HG02840 (cell line): ENCODE results near the gene ZBTB5.
"Not testable (repeated sequence)": the region's sequence is repeated elsewhere in the genome, so short reads cannot be mapped to it uniquely, and the experiment has no call there.

Experiments
- ATAC-seq: cut with Tn5 transposase; IDR thresholded peaks from one replicate; pipeline ENCODE4 v1.9.1; 2021; ENCODE audit warnings: mild to moderate bottlenecking, moderate library complexity, moderate number of reproducible peaks; ENCODE audit not compliant: unreplicated experiment, low FRiP score

Gene ZBTB5

DNA sequence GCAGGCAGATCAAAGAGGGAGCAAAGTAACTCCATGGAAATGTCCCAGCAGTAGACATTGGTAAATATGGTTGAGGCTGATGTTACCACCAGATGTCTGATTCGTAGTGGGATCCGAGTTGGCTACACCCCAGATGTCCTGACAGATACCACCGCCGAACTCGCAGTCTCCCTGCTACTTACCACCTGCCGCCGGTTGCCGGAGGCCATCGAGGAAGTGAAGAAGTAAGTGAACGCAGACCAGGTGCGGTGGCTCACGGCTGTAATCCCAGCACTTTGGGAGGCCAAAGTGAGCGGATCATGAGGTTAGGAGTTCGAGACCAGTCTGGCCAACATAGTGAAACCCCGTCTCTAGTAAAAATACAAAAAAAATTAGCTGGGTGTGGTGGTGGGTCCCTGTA lies 38.8 kb downstream of the ZBTB5 start:
- ATAC-seq = not testable (repeated sequence)

DNA sequence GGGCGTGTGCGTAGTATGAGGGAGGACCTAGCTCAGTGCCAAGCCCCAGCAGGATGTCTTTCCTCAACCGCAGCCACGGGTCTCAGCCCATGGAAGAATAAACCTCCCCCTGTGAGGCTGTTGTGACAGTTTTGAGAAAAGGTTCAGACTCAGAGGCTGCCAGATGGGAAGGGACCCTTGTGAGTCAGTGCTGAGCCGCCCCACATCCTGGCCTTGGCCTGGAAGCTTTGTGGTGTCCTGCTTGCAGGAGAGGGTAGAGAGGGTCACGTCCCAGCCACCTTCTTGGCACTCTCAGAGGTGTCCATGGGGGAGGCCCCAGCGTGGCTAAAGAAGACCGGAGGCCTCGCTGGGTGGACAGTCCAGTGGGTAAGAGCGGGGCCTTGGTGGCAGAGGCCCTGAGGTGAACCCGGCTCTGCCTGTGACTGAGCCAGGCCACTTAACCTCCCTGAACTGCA lies 39.9 kb downstream of the ZBTB5 start:
- no peak for ATAC-seq

DNA sequence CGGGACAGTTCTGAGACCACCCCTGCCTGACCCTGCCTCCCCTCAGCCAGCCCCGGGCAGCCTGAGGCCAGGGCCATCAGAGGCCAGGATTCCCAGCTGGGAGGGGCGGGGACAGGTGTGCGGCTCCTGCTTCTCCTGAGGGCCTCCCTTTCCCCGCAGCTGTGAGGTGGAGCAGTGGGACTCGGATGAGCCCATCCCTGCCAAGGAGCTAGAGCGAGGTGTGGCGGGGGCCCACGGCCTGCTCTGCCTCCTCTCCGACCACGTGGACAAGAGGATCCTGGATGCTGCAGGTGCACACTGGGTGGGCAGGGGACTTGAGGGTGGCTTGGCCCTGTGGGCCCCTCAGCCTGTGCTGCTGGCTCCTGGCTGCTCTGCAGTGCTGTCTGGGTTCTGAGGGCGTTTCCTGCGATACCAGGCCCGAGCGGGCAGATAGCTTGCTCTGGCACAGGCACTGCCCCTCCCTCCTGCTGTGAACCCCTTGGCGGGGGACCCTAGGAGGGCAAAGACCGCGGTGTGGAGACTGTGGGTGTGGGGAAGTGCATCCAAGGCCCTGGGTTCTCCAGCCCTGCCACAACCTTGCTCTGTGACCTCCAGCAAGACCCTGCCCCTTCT lies 40.5 kb downstream of the ZBTB5 start:
- ATAC-seq = no peak

DNA sequence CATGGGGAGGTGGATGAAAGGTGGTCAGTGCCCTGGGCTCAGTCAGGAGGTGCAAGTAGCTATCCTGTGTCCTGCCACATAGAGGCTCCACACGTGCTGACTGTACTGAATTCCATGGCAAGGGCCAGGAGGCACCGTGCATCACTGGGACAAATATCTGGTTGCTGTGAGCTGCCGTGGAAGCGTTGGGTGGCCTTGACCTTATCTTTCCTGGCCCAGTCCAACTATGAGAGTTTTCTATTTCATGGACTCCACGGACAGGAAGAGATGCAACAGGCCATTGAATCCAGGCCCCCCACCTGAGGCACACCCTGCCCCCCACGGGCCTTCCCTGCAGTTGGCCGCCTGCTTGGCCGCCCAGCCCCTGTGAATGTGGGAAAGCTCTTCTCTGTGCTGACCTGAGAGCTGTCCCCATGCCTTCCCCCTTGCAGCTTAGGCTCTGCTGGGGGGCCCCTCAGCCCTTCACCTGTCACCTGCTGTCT lies 41.0 kb downstream of the ZBTB5 start:
- no peak for ATAC-seq

DNA sequence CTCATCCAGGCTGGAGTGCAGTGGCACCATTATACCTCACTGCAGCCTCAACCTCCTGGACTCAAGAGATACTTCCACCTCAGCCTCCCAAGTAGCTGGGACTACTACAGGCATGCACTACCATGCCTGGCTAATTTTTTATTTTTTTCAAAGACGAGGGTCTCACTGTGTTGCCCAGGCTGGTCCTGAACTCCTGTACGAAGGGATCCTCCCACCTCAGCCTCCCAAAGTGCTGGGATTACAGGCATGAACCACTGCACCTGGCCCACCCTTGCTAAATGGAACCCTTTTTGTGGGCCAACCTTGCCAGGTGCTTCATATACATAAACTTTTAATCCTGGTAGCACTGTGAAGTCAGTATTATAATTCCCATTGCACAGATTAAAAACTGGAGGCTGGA lies 41.7 kb downstream of the ZBTB5 start:
- no peak for ATAC-seq

DNA sequence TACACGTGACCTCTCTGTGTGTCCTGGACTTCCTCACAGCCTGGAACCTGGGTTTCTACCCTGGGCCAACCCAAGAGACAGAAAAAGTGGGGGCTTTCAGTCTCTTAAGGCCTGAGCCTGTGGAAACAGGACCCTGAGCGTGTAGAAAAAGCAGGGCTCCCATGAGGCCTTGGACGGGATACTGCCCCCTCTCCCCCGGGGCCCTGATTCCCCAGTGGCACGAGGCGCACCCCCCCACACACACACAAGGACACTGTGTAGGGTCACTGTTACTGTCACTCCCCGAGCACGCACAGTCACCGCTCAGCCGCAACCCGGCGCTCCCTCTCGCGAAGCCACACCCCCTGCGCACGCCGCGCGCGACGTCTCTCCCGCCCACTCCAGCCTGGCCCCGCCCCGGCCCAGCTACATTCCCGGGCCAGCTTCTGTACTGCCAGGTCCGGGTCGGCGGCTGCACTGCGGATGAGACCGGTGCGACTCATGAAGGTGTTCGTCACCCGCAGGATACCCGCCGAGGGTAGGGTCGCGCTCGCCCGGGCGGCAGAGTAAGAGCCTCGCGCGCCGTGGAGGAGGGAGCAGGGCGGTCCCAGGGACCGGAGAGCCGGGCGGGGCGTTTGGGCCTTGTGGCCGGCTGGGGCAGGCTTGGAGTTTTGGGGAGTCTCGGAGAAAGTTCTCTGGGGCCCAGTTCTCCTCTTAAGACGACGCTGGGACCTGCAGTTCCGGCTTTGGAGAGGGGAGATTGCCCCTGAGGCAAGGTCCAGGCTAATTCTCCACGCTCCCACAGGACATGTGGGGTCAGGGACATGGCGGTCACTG lies 42.8 kb downstream of the ZBTB5 start, which contains the start of gene GRHPR:
Gene GRHPR, plus strand, starts transcription at position 408 of the 816 bp plus-strand sequence. Its CDS starts 55 bp downstream, at position 463.
- ATAC-seq = peak; percentile 88

DNA sequence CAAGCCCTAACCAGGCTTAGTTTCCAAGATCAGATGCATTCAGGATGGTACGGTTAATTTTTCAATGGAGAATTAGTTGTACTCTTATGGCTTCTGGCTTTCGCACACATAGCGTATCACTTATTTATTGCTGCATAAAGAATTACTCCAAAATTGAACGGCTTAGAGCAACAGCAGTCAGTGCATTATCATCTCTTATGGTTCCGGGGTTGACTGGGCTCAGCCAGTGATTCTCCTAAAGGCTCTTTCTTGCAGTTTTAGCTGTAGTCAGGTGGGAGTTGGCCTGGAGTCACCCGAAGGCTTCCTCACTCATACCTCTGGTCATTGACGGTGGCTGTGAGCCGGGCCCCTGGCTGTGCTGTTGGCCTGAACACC lies 43.3 kb downstream of the ZBTB5 start:
- ATAC-seq = no peak

DNA sequence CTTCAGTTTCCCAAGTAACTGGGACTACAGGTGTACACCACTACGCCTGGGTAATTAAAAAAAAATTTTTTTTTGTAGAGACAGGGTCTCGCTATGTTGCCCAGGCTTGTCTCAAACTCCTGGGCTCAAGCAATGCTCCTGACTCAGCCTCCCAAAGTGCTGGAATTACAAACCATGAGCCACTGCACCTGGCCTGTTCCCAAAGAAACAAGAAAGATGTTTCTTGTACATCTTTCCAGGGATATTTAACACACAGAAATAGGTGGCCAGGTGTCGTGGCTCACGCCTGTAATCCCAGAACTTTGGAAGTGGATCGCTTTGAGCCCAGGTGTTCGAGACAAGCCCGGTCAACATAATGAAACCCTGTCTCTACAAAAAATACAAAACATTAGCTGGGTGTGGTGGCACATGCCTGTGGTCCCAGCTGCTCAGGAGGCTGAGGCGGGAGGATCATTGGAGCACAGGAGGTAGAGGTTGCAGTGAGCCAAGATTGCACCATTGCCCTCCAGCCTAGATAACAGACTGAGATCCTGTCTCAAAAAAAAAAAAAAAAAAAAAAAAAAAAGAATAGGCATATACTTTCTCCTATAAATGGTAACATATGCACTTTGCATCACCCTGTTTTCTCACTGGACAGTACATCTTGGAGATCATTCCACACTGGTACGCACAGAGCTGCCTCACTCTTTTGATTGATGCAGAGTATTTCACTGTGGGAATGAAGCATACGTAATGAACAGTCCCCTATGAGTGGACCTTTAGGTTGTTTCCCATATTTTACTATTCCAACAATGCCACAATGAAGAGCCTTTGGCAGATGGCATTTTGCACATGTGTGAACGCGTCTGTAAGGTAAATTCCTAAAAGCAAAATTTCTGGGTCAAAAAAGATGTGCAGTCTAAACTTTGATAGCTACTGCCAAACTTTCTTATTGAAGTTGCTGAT lies 44.7 kb downstream of the ZBTB5 start:
- no peak for ATAC-seq

DNA sequence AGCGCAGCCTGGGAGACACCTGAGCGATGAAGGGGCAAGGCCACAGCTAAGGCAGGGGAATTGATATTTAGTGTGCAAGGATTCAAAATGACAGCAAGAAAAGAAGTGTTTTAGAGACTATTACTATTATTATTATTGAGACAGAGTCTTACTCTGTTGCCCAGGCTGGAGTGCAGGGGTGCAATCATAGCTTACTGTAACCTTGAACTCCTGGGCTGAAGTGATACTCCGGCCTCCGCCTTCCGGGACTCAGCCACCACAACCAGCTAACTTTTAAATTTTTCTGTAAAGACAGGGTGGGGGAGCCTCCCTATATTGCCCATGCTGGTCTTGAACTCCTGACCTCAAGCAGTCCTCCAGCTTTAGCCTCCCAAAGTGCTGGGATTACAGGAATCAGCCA lies 46.0 kb downstream of the ZBTB5 start:
- no peak for ATAC-seq

DNA sequence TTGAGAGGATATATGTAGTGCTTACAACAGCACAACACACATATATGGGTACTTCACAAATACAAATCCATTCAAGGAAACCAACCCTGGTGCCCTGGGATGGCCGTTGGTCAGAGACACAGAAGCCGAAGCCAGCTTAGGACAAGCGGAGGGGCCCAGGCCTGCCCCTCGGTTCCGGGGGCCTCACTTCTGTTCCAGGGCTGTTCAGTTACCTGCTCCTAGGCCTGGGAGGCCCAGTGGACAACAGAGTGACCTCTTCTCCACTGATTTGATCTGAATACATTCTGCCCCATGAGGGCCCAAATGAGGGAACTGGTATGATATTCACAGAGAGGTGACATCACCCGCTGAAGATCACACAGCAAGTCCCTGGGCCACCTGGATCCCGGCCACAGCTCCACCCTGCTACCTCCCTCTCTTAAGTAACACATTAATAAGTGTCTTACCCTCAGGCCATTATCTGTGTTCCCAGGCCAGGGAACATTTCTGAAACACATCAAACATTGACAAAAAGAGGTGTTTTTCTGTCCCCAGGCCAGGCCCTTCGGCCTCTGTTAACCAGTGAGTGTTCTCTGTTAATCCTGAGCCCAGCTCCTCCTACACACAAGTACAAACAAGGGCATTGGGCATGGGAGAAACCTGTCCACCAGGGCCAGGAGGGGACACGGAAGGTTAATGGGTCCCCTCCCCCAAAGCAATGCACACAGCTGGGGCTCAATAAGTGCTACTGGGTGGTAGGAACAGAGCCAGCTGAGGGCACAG lies 47.2 kb downstream of the ZBTB5 start:
- ATAC-seq = no peak

DNA sequence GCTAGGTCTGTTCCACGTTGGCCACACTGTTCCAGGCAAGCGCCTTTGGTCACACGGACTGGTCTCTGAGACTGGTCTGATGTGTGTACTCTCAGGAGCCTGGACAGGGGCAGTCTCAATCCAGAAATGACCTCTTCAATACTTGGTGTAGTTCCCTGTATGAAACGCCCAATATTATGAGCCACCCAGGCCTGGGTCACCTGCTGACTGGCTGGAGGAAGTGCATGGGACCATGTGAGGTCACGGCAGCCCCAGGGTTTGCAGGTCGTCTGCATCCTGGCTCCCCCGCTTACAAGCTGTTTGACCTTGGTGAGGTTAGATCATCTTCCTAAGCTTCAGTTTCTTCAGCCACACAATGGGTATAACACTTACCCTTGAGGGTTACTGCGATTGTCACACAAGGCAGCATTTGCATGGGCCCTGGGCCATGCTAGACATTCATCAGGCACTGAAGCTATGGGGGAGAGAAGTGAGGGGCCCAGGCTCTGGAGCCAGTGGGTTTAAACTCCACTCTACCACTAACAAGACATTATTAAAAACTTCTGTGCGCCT lies 47.9 kb downstream of the ZBTB5 start:
- ATAC-seq = no peak

DNA sequence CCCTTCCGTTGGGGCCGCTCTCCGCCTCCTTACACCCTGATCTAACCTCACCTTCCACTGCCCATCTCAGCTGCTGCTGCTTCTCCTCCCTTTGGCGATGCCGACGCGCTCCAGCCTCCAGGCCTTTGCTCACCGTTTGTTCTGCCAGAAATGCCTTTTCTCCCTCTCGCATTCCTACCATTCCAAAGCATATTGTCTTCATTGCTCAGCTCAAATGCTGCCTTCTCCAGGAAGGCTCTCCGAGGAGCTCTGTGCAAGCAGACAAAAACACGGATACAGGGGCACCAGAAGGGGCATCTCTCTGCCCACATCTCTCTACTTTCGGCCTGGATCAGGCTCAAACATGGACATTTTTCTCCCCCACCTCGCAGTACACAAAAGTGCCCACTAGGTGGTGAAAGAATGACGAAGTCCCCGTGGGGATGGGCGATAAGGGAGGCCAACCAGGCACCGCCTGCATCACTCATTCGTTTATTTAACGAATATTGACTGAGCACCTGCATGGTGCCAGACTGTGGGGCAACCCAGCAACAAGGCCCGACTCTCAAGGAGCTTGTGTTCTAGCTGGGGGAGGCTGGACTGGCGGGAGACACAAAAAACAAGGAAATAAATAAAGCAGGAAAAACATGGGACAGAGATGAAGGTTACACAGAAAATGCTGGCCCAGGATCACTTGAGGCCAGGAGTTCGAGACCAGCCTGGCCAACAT lies 50.1 kb downstream of the ZBTB5 start:
- no peak for ATAC-seq

DNA sequence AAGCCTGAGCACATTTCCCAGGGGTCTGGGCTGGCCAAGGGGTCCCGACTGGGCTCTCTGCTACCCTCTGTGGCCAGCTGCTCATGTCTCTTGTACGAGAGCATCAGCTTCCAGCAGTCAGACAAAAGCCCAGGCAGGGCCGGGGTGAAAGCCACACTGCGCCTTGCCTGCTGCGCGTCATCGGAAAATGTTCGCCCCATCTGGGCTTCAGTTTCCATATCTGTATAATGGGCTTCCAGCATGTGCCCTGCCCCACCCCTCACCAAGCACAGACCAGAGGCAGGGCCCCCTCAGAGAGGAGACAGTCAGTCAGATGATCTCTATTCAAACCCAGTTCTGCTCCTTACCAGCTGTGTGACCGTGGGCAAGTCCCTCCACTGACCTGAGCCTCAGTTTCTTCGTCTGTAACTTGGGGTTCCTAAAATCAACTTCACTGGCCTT lies 50.7 kb downstream of the ZBTB5 start:
- no peak for ATAC-seq

DNA sequence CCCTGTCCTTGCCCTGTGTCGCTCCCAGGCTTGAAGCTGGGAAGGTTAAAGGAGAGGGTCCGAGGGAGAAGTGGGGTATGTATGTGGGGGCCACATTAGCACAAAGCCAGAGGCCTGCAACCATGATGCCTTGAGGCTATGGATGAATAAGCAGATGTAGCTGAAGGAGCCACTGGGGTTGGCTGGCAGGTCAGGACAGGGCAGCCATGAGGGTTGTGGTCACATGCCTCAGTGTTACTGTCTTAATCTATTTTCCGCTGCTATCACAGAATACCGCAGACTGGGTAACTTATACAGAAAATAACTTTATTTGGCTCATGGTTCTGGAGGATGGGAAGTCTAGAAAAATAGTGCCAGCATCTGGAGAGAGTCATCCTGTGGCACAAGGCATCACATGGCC lies 51.9 kb downstream of the ZBTB5 start:
- no peak for ATAC-seq

DNA sequence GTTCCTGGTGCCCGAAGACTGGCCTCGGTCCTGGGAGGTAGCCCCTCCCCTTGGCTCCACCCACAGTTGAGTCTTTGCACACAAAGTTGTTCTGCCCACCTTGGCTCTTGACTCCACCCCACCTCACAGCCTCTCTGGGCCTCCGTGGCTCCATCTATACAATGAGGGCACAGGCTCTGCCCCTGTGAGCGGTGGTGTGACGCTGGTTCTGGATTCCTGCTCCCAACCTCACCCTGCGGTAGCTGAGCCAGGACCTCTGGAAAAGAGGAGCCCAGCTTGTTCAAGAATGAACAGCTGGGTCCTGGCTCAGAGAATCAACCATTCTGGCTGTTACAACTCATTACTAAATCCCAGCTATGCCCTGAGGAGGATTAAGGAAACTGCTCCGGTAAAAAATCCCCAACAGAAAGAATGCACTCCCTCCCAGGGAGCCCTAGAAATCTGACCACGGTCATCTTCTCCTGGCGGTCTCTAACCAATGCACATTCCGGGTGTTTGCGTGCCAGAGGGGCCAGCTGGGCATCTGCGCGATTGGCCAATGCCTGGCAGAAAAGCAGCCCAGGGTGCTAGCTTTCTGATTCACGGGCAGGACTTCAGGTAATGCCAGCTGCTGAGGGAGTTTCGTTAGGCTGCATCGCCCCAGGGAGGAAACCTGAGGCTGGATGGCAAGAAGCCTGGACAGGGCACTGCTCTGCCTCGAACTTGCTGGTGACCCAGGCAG lies 52.7 kb downstream of the ZBTB5 start:
- no peak for ATAC-seq

DNA sequence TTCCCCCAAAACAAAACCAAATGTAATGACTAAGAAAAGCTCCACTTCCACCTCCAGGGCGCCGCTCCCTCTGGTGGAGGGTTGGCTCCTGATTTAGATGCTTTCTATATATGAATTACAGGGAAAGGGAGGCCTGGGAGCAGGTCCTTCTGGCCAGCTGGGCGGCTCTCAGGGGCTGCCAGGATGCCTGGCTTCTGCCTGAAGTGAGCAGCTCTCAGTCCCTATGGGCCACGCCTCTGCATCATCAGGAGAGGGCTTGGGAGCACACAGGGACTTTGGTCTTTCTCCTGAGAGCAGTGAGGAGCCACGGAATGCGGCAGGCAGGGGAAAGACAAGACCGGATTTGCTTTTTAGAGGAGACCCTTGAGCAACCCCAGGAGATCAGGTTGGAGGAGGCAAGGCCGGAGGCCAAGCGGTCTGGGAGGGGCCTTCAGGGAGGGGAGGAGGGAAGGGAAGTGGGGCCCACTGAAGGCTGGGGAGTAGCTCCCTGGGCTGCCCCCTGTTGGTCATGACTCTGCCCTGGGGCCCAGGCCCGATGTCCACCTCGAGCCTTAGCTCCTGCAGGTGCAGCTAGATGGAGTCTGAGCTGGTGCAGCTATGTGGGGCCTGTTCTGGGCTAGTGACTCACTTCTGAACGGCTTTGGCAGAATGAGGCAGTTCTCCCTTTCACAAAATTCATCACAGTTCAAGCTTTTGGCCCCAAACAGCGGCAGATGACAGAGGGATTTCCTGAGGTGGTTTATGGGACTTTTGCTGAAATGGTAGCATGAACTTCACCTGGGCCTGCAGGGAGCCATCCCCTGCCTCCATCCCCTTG lies 54.1 kb downstream of the ZBTB5 start:
- peak; percentile 30 for ATAC-seq

DNA sequence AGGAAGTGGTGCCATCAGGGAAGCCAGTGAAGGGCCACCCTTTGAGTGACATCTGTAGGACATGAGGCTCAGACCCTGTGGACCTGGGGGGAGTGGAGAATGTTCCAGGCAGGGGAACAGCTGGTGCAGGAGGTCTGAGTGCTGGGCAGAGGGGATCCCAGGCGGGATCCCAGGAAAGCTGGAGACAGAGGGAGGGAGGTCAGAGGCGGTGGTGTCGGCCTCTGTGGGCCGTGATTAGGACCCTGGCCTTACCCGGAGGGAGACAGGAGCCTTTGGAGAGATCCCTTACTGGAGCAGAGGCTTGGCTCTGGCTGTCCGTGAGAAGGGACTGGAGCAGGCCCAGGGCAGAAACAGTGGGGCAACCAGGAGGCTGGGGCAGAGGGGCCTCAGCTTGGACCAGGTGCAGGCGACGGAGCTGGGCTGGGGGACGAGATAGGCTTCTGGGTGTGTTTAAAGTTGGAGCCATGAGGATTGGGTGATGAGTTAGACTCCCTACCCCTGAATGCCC lies 54.8 kb downstream of the ZBTB5 start:
- ATAC-seq = no peak
